Suprapubic skin (tissue), 3 donors: ENCODE data around the gene SHANK3.

Experiments
- EP300 ChIP-seq: sonication (generic); formaldehyde crosslinking; IDR thresholded peaks from one replicate; pipeline ENCODE4 v1.6.1; 2017; ENCODE audit warnings: antibody characterized with exemption
- TF ChIP-seq, protein P1 (sequence below), 2 donors: fragments of 200-600 bp in 1 of 2; fragments of 450-650 bp in 1 of 2; sonication (generic) in 1 of 2; IDR thresholded peaks; one replicate each; pipeline ENCODE4 v1.5.1; 2016 to 2019; ENCODE audit warnings: antibody characterized with exemption in 2 of 2, mild to moderate bottlenecking in 1 of 2, moderate library complexity in 1 of 2

DNA sequence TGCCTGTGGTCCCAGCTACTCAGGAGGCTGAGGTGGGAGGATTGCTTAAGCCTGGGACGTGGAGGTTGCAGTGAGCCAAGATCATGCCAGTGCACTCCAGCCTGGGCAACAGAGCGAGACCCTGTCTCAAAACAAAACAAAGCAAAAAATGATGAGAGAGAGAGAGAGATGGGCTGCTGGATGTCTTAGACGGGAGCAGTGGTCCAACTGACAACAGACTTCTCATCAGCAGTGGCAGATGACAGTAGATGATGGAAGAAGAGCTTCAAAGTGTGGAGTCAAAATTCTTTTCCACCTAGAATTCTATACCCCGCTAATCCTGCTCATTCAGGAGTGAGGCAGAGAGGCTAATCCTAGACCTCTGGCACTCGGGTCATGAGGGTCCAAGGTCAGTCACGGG, 36.4 kb downstream of the SHANK3 start:
- no peak for TF ChIP-seq EP300
- TF ChIP-seq, protein P1, sequence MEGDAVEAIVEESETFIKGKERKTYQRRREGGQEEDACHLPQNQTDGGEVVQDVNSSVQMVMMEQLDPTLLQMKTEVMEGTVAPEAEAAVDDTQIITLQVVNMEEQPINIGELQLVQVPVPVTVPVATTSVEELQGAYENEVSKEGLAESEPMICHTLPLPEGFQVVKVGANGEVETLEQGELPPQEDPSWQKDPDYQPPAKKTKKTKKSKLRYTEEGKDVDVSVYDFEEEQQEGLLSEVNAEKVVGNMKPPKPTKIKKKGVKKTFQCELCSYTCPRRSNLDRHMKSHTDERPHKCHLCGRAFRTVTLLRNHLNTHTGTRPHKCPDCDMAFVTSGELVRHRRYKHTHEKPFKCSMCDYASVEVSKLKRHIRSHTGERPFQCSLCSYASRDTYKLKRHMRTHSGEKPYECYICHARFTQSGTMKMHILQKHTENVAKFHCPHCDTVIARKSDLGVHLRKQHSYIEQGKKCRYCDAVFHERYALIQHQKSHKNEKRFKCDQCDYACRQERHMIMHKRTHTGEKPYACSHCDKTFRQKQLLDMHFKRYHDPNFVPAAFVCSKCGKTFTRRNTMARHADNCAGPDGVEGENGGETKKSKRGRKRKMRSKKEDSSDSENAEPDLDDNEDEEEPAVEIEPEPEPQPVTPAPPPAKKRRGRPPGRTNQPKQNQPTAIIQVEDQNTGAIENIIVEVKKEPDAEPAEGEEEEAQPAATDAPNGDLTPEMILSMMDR (IDR thresholded peaks at IDR 0.05): no peak
